Kidney (tissue), 14 donors: Measurements from ENCODE around the gene STX11. TPM values are rescaled to one million over a fixed set of nuclear protein-coding genes. Genes with fewer than 3 reads are reported as not detected.

Experiments
- DNase-seq, 5 donors: peaks; one replicate each; pipeline ENCODE4 v3.0.0-alpha.2; 2013 to 2020
- FAIRE-seq: peaks from 2 replicates; lab custom pipeline; 2012; peaks lifted over from hg19 to GRCh38; lab: Jason Lieb, UNC
- H3K27ac ChIP-seq, 2 donors: one replicate each; pipeline ENCODE4 v1.7.0; 2013; ENCODE audit warnings: low read depth in 2 of 2, low read length in 2 of 2, inconsistent platforms in 1 of 2
- H3K27me3 ChIP-seq: one replicate; pipeline ENCODE4 v1.7.1; 2013; ENCODE audit warnings: low read length, inconsistent platforms; ENCODE audit not compliant: control insufficient read depth, insufficient read depth
- H3K36me3 ChIP-seq, 3 donors: one replicate each; pipeline versions ENCODE4 v1.7.0 to v1.7.1; 2013; ENCODE audit warnings: low read length in 3 of 3, control low read depth in 1 of 3, inconsistent platforms in 1 of 3; ENCODE audit not compliant: insufficient read depth in 3 of 3, control insufficient read depth in 2 of 3
- H3K4me1 ChIP-seq, 3 donors: one replicate each; pipeline versions ENCODE4 v1.7.0 to v1.7.1; 2013; ENCODE audit warnings: low read length in 3 of 3, inconsistent platforms in 1 of 3, low read depth in 1 of 3; ENCODE audit not compliant: control insufficient read depth in 2 of 3, insufficient read depth in 2 of 3
- H3K4me3 ChIP-seq, 3 donors: one replicate each; pipeline versions ENCODE4 v1.7.0 to v1.8.1; 2013; ENCODE audit warnings: low read length in 3 of 3, control low read depth in 1 of 3, inconsistent platforms in 1 of 3
- H3K9ac ChIP-seq, 3 donors: one replicate each; pipeline versions ENCODE4 v1.7.0 to v1.7.1; 2013; ENCODE audit warnings: low read length in 3 of 3, control low read depth in 1 of 3, inconsistent platforms in 1 of 3
- H3K9me3 ChIP-seq, 3 donors: one replicate each; pipeline versions ENCODE4 v1.7.0 to v1.7.1; 2013; ENCODE audit warnings: low read length in 3 of 3, control low read depth in 1 of 3, inconsistent platforms in 1 of 3; ENCODE audit not compliant: control insufficient read depth in 2 of 3, insufficient read depth in 1 of 3
- CTCF ChIP-seq: IDR thresholded peaks from 3 replicates; pipeline ENCODE4 v1.5.1; 2012; ENCODE audit warnings: mild to moderate bottlenecking, moderate library complexity, borderline replicate concordance; ENCODE audit not compliant: insufficient read depth; ENCODE audit errors: extremely low read depth
- intact Hi-C: fragments of 100-400 bp; cut with DNase I; formaldehyde crosslinking; loops from one replicate; pipeline ENCODE4 v1.11.1; 2022
- polyA plus RNA-seq: library from polyadenylated mRNA; stranded (reverse); fragments of 350-450 nt; fragmentation: Illumina TruSeq; extraction: RNeasy Lipid Tissue Mini Kit (QIAGEN cat#74804); gene quantifications from one replicate; pipeline ENCODE4 v1.2.3, GENCODE V29; 2014; ENCODE audit warnings: low read depth, low replicate concordance; ENCODE audit not compliant: insufficient read depth
- total RNA-seq: library from RNA; stranded (reverse); fragmentation: NEBNext Ultra II Directional; extraction: Animal tissue kit (Norgen Biotek cat#: 25700); gene quantifications from one replicate; pipeline ENCODE4 v1.2.1, GENCODE V29; 2021
- donor health status: control.
- donor health status: control.
- donor health status: control.
- donor health status: control.
- donor health status: control.
- donor health status: DM: yes; HTN: yes; CAD: no.
- donor health status: Normal renal cell carcinoma (clear cell type).

Gene STX11
- total and polyA plus RNA-seq, 2 donors from 2014 or later: 2.0 to 6.7 TPM

- no peak for TF ChIP-seq CTCF
- no peak overlapping the region for H3K9ac ChIP-seq
- H3K36me3 ChIP-seq: no peaks in the 10 kb centered on the region
- peak in 1 of 5 donors; percentile 60 for DNase-seq
- no peak overlapping the region for H3K4me3 ChIP-seq
- no peaks in the 10 kb centered on the region for H3K27me3 ChIP-seq
- H3K27ac ChIP-seq: no peak overlapping the region
- intact Hi-C loops: no loop called here
- H3K4me1 ChIP-seq: no peaks in the 10 kb centered on the region
- FAIRE-seq: no peak
- no peaks in the 10 kb centered on the region for H3K9me3 ChIP-seq
These were observed 36.7 kb downstream of the STX11 start for GRCh38 chr6:144186817-144187625.

- Histone ChIP-seq H3K4me3 (no peak overlapping the region), H3K9me3 (no peaks in the 10 kb centered on the region), H3K27ac (no peak overlapping the region), H3K27me3 (no peaks in the 10 kb centered on the region), H3K36me3 (no peaks in the 10 kb centered on the region), H3K9ac (no peak overlapping the region), H3K4me1 (no peaks in the 10 kb centered on the region)
- intact Hi-C loops: no loop called here
- TF ChIP-seq CTCF: no peak
- FAIRE-seq: no peak
- DNase-seq: no peak
These were observed 39.0 kb downstream of the STX11 start for GRCh38 chr6:144189351-144189750.

GRCh38 chr6:144190080-144190479 is 39.8 kb downstream of the STX11 start:
- FAIRE-seq (no peak), DNase-seq (no peak)
- no peaks in the 10 kb centered on the region for H3K36me3 ChIP-seq
- no peaks in the 10 kb centered on the region for H3K9me3 ChIP-seq
- H3K27me3 ChIP-seq: no peaks in the 10 kb centered on the region
- H3K4me3 ChIP-seq: no peak overlapping the region
- H3K27ac ChIP-seq: no peak overlapping the region
- H3K9ac ChIP-seq: no peak overlapping the region
- H3K4me1 ChIP-seq: no peaks in the 10 kb centered on the region
- intact Hi-C loops: no loop called here
- TF ChIP-seq CTCF: no peak
